GM10266 (cell line): ENCODE data around the gene POU6F2.

Experiments used
- DNase-seq: peaks from one replicate; pipeline ENCODE4 v3.0.0; 2012; ENCODE audit errors: extremely low spot score
- CTCF ChIP-seq: IDR thresholded peaks from 2 replicates; pipeline ENCODE4 v1.5.1; 2012; ENCODE audit warnings: mild to moderate bottlenecking, low read depth; ENCODE audit not compliant: control insufficient read depth, insufficient read depth; ENCODE audit errors: missing control alignments

Gene POU6F2

GRCh38 chr7:39125846-39126245 is 148.1 kb downstream of the POU6F2 start:
- DNase-seq, result no peak
- TF ChIP-seq CTCF, result no peak

GRCh38 chr7:39127058-39127457 is 149.3 kb downstream of the POU6F2 start:
- DNase-seq, result no peak
- no peak for TF ChIP-seq CTCF

- DNase-seq, result no peak
- no peak for TF ChIP-seq CTCF
Observed at GRCh38 chr7:39128287-39128843, 150.7 kb downstream of the POU6F2 start.

GRCh38 chr7:39130274-39130673 is 152.6 kb downstream of the POU6F2 start:
- DNase-seq, result no peak
- no peak for TF ChIP-seq CTCF

- DNase-seq, result no peak
- TF ChIP-seq CTCF, result no peak
Observed at GRCh38 chr7:39130857-39131526, 153.3 kb downstream of the POU6F2 start.

- DNase-seq, result no peak
Observed at GRCh38 chr7:39132306-39132705, 154.6 kb downstream of the POU6F2 start.

GRCh38 chr7:39133088-39133487 is 155.4 kb downstream of the POU6F2 start:
- TF ChIP-seq CTCF, result no peak

More at GRCh38 chr7:39132306-39132705, 154.6 kb downstream of the POU6F2 start:
- no peak for TF ChIP-seq CTCF

More at GRCh38 chr7:39133088-39133487, 155.4 kb downstream of the POU6F2 start:
- no peak for DNase-seq
